Heart left ventricle (tissue), 13 donors: ENCODE measurements around the gene CEP170B.

Experiments
- CTCF ChIP-seq, 12 donors: fragments of 200-600 bp; sonication (generic) in 4 of 12; IDR thresholded peaks; one replicate each; pipeline versions ENCODE4 v1.5.0 to v1.8.0; 2018 to 2022; ENCODE audit warnings: antibody characterized with exemption in 12 of 12, mild to moderate bottlenecking in 5 of 12
- POLR2A ChIP-seq, 2 donors: fragments of 450-650 bp; IDR thresholded peaks; one replicate each; pipeline ENCODE4 v1.6.1; 2017; ENCODE audit warnings: antibody characterized with exemption in 2 of 2, mild to moderate bottlenecking in 2 of 2, moderate library complexity in 2 of 2
- donor health status: ischemic (EF 13 %, LVEDD 7.1; RV severe dilation, severe dysfunction).
- donor health status: DM: no; HTN: yes; CAD: no.
- donor health status: DM: no; HTN: no; CAD: no.
- donor health status: ischemic (EF 25% LVEDD 6.9; RV normal size, moderate dysfunction).
- donor health status: ischemic (EF 25% LVEDD 5.7; RV mildly dilated, moderate dysfunction).
- donor health status: ischemic (EF 35%, LVEDD 5.7; RV mildly dilated, moderate dysfunction).
- donor health status: nonischemic (EF 11% LVEDD 7.7; RV severe dilation, severe dysfunction).
- donor health status: DM: yes; HTN: yes; CAD: no.
- donor health status: PGD.
- donor health status: ischemic (EF 29% LVEDD 5.4; RV normal size, mild dysfunction).
- donor health status: nonischemic (EF 23%, LVEDD 6.1; RV moderate dilation, normal function).

GRCh38 chr14:104893435-104894207 is 28.6 kb downstream of the CEP170B start:
- TF ChIP-seq CTCF (IDR thresholded peaks at IDR 0.05) (no peak), POLR2A (IDR thresholded peaks at IDR 0.05) (no peak)
